LoVo (cell line): ENCODE measurements around the gene DCTN5.

Source experiments
- DNase-seq: peaks from one replicate; pipeline ENCODE4 v3.0.0-alpha.2; 2016; ENCODE audit warnings: low spot score

The DCTN5 gene

DNA sequence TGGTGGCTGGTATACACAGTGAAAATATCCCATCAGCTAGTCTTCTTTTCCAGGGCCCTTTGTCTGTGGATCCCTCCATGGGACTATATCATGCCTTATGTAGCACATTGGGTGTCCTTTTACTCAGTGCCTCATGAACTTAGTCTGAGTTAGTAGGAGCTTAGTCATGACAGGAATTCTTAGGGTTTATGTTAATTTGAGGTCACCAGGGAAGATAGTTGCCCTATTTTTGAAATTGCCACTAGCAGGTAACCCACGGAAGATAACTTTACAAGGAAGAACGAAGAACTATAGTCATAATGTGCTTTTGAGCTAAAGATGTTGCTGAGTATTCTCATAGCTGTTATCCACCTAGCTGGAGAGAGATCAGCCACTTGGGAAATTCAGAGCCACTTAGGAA is 22.7 kb downstream of the DCTN5 start:
- no peak for DNase-seq

- DNase-seq = no peak
Measured at GRCh38 chr16:23666571-23667354, 25.5 kb downstream of the DCTN5 start.

DNA sequence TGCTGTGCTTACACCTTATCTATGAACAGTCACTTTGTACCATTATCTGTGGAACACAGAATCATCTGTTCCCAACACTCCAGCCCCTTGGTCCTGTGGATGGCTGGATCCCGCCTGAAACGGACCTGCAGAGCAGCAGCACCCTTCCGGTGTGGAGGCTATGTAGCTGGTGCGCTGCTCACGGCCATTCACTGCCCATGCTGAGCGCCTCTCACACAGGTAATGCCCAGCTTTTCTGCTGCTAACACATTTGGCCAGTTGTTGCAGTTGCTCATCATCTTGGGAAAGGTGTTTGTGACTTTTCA is 26.0 kb downstream of the DCTN5 start:
- DNase-seq = no peak

DNA sequence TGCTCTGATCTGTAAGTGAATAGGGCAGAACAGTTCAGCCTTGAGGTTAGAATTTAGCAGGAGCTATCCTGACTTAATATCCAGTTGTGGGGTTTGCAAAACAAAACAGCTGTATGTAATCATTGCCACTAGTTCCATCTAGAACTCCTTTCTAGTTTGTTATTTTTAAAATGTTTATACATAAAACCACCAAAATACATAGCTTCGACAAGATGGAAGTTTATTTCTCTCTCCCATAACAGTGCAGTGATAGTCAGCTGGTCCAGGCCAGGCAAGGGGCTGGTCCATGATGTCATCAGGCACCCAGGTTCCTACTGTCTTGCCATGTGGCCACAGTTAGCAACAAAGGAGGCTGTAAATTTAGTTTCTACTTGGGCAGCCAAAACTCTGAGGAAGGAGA is 27.0 kb downstream of the DCTN5 start:
- DNase-seq = no peak

DNA sequence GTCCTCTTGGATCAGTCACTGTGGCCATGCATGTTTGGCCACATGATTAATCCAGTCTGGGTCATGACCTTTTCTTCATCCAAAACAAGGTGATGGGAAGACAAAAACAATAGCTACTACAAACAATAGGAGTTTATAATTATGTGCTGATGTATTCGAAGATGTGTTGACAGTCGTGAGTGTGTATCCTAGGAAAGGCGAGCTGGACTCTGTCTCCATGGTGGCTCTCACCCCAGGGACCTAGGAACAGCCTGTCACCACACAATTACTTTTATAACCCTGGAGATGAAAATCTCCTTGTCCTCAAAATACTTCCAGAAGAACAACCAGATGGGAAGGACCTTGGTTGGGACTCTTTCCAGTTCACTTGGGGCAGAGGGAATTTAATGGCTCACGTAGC is 27.6 kb downstream of the DCTN5 start:
- DNase-seq = no peak

DNA sequence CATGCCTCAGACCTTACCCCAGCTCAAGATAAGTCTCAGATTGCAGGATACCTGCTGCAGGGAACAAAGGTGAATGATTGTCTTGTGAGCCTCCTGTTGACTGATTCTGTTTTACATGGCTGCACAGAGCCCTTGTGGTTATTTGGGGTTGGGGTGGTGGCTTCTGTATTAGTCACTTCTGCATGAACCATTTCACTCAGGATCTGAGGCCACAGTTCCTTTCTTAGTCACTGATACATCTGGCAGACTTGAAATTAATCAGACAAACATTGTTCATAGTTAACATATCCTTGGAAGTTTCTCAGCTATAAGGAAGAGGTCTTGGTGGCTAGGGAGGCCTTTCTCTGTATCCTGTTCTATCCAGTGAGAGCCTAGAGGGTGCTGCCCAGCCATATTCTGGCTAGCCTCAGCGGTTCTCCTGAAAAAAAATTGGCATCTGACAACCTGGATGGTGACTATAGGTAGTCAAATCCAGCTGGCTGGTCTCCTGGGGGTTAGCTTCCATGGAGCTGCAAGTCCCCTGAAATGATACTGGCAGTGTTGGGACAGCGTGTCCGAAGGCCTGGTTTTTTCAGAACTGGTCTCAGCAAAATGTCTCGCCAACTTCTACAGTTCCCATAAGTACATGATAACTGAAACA is 29.0 kb downstream of the DCTN5 start:
- no peak for DNase-seq

DNA sequence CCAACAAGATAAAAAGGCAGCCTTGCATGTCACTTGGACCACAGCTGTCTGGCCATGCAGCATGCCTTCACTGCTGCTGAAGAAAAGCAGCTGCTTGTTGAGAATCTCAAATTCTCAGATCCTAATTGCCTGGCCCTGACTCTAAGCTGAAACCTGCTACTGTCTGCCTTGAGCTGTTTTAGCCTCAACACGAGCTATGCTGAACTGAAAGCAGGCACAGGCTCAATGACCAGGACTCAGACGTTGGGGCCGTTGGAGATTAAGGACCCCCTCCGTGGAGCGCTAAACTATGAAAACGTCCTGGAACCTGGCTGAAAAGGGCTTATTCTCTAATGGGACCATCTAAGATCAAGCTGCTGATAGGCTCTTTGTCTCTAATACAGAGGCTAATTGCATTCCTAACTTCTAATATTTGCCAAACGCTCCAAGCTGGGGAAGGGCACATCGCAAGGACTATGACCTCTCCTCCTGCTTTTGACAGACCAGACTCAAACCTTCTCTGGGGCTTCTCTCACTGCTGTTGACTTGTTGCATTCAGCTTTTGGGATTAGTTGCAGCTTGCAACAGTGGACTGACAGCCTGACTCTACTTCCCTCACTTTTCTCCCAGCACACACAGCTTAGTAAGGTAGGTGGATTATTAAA is 32.8 kb downstream of the DCTN5 start:
- DNase-seq = no peak

GRCh38 chr16:23676924-23677480 is 35.7 kb downstream of the DCTN5 start:
- no peak for DNase-seq

GRCh38 chr16:23678430-23679273 is 37.4 kb downstream of the DCTN5 start, which contains the start of gene PLK1:
TSS of gene PLK1 (plus strand) at chr16:23678889. CDS start at chr16:23678933, 44 bp downstream.
- DNase-seq = peak; percentile 85

GRCh38 chr16:23679274-23679985 is 38.2 kb downstream of the DCTN5 start:
- DNase-seq = peak; percentile 31

DNA sequence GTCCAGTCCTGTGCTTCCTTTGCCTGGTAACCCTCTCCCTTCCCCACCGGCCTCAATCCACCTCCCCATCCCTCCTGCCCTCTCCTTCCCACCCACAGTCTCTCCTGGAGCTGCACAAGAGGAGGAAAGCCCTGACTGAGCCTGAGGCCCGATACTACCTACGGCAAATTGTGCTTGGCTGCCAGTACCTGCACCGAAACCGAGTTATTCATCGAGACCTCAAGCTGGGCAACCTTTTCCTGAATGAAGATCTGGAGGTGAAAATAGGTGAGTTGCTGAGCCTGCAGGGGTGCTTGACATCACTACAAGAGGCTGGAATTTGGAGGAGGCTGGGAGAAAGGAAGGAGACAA is 38.7 kb downstream of the DCTN5 start:
- DNase-seq = no peak

- DNase-seq = no peak
Measured at GRCh38 chr16:23682181-23682580, 40.9 kb downstream of the DCTN5 start.

- no peak for DNase-seq
Measured at GRCh38 chr16:23683487-23683886, 42.2 kb downstream of the DCTN5 start.

DNA sequence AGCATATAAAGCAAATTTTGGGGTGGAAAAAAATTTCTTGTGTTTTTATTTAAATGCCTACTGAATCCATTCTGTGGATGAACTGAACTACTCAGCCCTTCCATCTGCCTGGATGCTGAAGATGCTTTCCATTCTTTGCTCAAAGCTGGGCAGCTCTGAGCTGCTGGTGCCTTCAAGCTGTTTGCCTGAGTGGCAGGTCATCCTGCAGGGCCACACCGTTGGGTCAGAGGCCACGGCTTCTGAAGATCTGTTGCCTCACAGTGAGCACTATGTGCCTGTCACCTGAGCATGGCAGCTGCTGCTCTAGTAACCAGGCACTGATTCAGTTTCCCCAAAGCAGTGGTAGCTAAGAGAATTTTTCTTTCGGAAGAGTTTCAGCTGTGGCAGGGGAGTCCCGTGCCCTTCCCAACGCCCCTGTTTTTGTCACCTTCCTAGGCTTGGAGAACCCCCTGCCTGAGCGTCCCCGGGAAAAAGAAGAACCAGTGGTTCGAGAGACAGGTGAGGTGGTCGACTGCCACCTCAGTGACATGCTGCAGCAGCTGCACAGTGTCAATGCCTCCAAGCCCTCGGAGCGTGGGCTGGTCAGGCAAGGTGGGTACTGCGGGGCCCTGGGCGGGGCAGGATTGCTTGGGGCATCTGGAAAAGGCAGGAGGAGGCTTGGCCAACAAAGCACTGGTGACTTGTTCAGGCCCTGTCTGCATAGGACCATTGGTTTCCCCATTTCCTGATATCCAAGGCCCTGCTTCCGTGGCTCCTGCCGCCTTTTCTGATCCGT is 46.0 kb downstream of the DCTN5 start:
- DNase-seq = no peak

GRCh38 chr16:23689442-23690187 is 48.3 kb downstream of the DCTN5 start:
- no peak for DNase-seq

DNA sequence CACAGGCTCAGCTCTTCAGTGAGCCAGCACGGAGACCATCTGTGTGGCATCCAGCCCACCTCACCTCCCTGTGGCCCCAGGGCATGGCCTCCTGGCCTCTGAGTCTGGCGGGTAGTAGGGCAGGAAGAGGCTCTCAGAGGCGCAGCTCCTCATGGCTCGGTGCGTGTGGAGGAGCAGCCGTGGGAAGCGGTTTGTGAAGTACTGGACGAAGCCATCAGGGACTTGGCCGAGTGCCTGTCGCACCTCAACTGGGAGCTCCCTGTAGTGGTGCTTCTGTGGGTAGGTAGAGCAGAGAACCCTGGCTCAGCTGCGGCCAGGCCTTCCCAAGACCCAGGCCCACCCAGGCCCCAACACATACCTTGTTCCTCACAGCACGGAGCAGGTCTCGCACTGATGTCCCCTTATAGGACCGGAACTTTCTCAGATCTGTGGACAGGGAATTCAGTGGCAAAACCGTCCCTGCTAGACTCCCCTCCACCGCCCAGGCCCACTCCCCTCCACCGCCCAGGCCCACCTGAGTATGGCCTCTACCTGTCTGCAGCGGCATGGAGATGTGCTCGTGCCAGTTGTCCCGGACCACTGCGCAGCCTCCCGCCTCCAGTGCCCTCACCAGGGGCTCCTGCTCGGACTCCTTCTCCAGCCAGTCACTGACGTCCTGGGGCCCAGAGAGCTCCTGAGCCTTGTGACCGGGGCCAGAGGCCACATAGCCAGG is 49.7 kb downstream of the DCTN5 start:
- DNase-seq = no peak

DNA sequence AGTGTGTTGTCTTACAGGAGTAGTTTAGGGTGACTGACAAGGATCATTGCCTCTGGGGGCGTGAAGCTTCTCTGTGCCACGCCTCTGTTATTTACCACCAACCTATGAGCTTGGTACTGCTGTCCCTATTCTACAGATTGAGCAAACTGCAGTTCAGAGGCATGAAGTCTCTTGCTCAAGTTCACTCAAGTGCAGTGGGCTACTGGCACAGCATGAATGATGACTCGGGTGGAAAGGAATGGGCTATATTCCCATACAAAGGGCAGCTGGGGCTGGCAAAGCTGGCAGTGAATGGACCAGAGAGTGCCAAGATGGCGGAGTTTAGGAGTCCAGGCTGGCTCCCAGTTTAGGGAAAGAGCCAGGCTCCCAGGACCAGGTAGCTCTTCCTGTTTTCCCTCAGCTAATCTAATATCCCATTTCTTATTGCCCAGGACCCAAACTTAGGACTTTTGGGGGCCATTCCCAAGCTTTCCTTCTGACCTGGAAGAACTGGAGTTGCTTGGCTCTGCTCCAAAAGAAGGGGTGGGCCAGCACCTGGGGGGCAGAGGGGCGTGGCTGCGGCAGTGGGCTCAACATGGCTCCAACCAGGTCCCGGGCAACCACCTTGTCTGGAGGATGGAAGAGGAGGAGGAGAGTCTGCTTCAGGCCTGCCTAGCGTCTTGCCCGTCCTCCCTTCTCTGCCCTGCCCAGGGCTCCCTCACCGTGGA is 50.4 kb downstream of the DCTN5 start:
- peak; percentile 3 for DNase-seq

- DNase-seq = no peak
Measured at GRCh38 chr16:23692190-23692837, 51.0 kb downstream of the DCTN5 start.
